ENCODE data around the gene MACROD2. TPM values are rescaled to one million over a fixed set of nuclear protein-coding genes. Genes with fewer than 3 reads are reported as not detected.

The MACROD2 gene
- total RNA-seq, result 0.47 and 1.1 TPM in 2 replicates

GRCh38 chr20:13995086-13995665 lies at the start of gene MACROD2:
Gene MACROD2 (plus strand): TSS chr20:13995516.

GRCh38 chr20:13990465-13990864 lies 4.9 kb upstream of the MACROD2 start, which contains the start of gene SEL1L2:
Gene SEL1L2 (minus strand): TSS chr20:13990614. CDS start chr20:13990534, 80 bp downstream.

GRCh38 chr20:14337400-14338171 lies 342.3 kb downstream of the MACROD2 start, which contains the start of gene FLRT3:
Gene FLRT3 (minus strand): TSS chr20:14337612. CDS start chr20:14327506, 10,106 bp downstream.

Other genes with a start within 250 kb of the MACROD2 start
- 15.6 and 16.8 TPM in 2 replicates for gene ESF1, start 210.6 kb upstream of the MACROD2 start, total RNA-seq
- 15.2 and 18.6 TPM in 2 replicates for gene NDUFAF5, start 210.5 kb upstream of the MACROD2 start, total RNA-seq
- not detected in 2 replicates for gene SEL1L2, start 4.9 kb upstream of the MACROD2 start, total RNA-seq

All from endothelial cell of coronary artery (primary cell).